Ishikawa (cell line): ENCODE results near the gene OR52E5.

ENCODE experiments used
- CEBPB ChIP-seq: IDR thresholded peaks from 2 replicates; pipeline ENCODE4 v1.6.1; 2012
- CREB1 ChIP-seq: IDR thresholded peaks from 2 replicates; pipeline ENCODE4 v1.6.1; 2012; ENCODE audit warnings: low read depth
- EGR1 ChIP-seq: IDR thresholded peaks from 2 replicates; pipeline ENCODE4 v1.6.1; 2012
- EP300 ChIP-seq: IDR thresholded peaks from 2 replicates; pipeline ENCODE4 v1.6.1; 2012; ENCODE audit warnings: borderline replicate concordance
- FOXM1 ChIP-seq: IDR thresholded peaks from 2 replicates; pipeline ENCODE4 v1.6.1; 2012; ENCODE audit warnings: low read depth, borderline replicate concordance
- NFIC ChIP-seq: IDR thresholded peaks from 2 replicates; pipeline ENCODE4 v1.6.1; 2012
- RAD21 ChIP-seq: IDR thresholded peaks from 2 replicates; pipeline ENCODE4 v1.6.1; 2012; ENCODE audit warnings: low read depth
- TAF1 ChIP-seq: IDR thresholded peaks from 2 replicates; pipeline ENCODE4 v1.6.1; 2012; ENCODE audit warnings: low read depth, mild to moderate bottlenecking
- TCF12 ChIP-seq: IDR thresholded peaks from 2 replicates; pipeline ENCODE4 v1.6.1; 2012; ENCODE audit warnings: low read depth
- TEAD4 ChIP-seq: IDR thresholded peaks from 2 replicates; pipeline ENCODE4 v1.6.1; 2012
- YY1 ChIP-seq: IDR thresholded peaks from 2 replicates; pipeline ENCODE4 v1.6.1; 2012; ENCODE audit warnings: low read depth
- ZBTB7A ChIP-seq: IDR thresholded peaks from 2 replicates; pipeline ENCODE4 v1.6.1; 2012; ENCODE audit warnings: low read depth
- TF ChIP-seq, protein P1 (sequence below): IDR thresholded peaks from 2 replicates; pipeline ENCODE4 v1.6.1; 2012
- TF ChIP-seq, protein P2 (sequence below): IDR thresholded peaks from 2 replicates; pipeline ENCODE4 v1.6.1; 2012
- TF ChIP-seq, protein P3 (sequence below): IDR thresholded peaks from 2 replicates; pipeline ENCODE4 v1.6.1; 2012; ENCODE audit warnings: low read depth, mild to moderate bottlenecking

The OR52E5 gene

DNA sequence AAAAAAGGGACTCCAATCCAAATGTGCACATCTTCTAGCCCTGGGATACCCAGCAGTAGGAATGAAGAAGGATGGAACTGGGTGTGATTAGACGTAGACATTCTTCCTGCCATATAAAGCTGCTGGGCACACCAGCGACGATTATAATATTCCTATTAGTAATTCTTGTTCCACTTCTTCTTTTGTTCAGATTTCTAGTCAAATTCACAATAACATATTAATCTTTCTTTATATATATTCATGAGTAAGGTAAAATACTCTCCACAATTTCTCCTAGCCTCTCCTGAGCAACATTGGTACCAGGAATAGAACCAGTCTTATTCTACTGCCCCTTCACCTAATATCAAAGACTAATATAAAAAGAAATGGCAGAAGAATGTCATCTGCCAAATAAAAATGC, 35.4 kb upstream of the OR52E5 start, which contains the start of gene OR52E8:
Gene OR52E8 (minus strand): TSS at position 101 of the 400 bp plus-strand sequence. CDS start 0 bp downstream, at position 101.
- TF ChIP-seq, protein P1, sequence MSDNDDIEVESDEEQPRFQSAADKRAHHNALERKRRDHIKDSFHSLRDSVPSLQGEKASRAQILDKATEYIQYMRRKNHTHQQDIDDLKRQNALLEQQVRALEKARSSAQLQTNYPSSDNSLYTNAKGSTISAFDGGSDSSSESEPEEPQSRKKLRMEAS: no peak
- TF ChIP-seq CEBPB (no peak), RAD21 (no peak), YY1 (no peak), EP300 (no peak)

DNA sequence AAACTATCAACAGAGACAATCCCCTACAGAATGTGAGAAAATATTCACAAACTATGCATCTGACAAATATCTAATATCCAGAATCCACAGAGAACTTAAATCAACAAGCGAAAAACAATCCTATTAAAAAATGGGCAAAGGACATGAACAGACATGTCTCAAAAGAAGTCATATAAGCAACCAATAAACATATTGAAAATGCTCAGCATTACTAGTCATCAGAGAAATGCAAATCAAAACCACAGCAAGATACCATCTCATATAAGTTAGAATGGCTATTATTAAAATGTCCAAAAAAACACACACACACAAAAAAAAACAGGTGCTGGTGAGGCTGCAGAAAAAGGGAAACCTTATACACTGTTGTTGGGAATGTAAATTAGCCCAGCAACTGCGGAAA, 27.2 kb upstream of the OR52E5 start:
- TF ChIP-seq TCF12 (no peak), NFIC (no peak), YY1 (no peak), CEBPB (no peak)

DNA sequence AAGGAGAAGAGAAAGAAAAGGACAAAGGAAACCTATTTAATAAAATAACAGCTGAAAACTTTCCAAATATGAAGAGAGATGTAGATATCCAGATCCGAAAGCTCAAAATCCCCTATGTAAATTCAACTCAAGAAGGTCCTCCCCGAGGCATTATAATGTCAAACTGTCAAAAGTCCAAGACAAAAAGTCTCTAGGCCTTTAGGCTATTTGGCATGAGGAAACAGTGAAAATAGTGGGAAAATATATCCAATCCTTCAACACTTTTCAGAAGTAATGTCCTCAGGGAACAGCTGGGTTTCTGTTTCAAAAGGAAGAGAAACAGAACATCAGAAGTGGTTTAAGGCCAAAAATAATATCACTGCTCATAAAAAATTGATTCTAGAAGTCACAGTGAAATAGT, 14.4 kb upstream of the OR52E5 start:
- no peak for TF ChIP-seq CREB1
- no peak for TF ChIP-seq RAD21
- TF ChIP-seq ZBTB7A: no peak
- no peak for TF ChIP-seq YY1
- no peak for TF ChIP-seq FOXM1
- TF ChIP-seq EP300: no peak
- TF ChIP-seq EGR1: no peak
- TF ChIP-seq, protein P1: no peak

DNA sequence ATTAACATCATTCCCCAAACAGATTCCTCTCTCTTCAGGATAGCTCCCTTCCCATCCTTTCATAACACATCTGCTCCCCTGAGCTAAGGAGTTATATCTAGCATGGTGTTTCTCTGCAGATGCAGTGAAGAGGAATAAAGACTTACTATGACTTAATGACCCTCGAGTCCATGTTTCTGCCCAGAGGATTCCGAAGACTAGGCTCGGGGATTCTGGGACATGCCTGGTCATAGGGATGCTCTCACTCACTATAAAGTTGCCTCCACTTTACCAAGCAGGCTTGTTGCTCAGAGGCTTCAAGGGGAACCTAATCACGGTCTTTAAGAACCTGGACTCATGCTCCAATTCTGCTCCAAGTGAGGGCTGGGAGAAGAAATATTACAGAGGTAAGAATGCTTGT, 12.7 kb upstream of the OR52E5 start, which contains the start of gene OR52E4:
Gene OR52E4 (plus strand): TSS at position 301 of the 400 bp plus-strand sequence. CDS start 3,664 bp downstream, outside the sequence.
- TF ChIP-seq YY1 (no peak), TCF12 (no peak), NFIC (no peak), TEAD4 (no peak), EP300 (no peak), TAF1 (no peak), ZBTB7A (no peak), FOXM1 (no peak), EGR1 (no peak), RAD21 (no peak), CREB1 (no peak), CEBPB (no peak)
- TF ChIP-seq, protein P2, sequence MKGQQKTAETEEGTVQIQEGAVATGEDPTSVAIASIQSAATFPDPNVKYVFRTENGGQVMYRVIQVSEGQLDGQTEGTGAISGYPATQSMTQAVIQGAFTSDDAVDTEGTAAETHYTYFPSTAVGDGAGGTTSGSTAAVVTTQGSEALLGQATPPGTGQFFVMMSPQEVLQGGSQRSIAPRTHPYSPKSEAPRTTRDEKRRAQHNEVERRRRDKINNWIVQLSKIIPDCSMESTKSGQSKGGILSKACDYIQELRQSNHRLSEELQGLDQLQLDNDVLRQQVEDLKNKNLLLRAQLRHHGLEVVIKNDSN: no peak
- TF ChIP-seq, protein P3, sequence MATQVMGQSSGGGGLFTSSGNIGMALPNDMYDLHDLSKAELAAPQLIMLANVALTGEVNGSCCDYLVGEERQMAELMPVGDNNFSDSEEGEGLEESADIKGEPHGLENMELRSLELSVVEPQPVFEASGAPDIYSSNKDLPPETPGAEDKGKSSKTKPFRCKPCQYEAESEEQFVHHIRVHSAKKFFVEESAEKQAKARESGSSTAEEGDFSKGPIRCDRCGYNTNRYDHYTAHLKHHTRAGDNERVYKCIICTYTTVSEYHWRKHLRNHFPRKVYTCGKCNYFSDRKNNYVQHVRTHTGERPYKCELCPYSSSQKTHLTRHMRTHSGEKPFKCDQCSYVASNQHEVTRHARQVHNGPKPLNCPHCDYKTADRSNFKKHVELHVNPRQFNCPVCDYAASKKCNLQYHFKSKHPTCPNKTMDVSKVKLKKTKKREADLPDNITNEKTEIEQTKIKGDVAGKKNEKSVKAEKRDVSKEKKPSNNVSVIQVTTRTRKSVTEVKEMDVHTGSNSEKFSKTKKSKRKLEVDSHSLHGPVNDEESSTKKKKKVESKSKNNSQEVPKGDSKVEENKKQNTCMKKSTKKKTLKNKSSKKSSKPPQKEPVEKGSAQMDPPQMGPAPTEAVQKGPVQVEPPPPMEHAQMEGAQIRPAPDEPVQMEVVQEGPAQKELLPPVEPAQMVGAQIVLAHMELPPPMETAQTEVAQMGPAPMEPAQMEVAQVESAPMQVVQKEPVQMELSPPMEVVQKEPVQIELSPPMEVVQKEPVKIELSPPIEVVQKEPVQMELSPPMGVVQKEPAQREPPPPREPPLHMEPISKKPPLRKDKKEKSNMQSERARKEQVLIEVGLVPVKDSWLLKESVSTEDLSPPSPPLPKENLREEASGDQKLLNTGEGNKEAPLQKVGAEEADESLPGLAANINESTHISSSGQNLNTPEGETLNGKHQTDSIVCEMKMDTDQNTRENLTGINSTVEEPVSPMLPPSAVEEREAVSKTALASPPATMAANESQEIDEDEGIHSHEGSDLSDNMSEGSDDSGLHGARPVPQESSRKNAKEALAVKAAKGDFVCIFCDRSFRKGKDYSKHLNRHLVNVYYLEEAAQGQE: no peak
- TF ChIP-seq, protein P1: no peak

DNA sequence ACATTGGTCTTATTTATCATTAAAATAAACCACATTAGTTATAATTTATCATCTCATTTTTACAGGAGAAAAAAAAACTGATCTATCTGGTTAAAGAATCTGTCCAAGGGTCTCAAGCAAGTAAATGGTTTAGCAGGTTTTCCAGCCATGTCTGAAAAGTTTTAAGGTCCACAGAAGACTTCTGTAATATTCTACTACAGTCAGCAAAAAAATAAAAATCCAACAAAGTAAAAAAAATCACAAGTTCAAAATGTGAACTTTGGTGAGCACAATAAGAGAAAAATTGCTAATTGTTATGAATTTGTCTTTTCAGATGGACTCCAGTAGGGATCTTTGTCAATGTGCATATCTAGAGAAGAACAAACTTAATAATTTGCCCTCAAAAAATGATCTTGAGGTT, 11.3 kb upstream of the OR52E5 start:
- TF ChIP-seq EGR1: no peak
- TF ChIP-seq EP300: no peak
- no peak for TF ChIP-seq TEAD4
- no peak for TF ChIP-seq TAF1
- TF ChIP-seq ZBTB7A: no peak
- TF ChIP-seq RAD21: no peak
- TF ChIP-seq NFIC: no peak
- no peak for TF ChIP-seq CREB1
- TF ChIP-seq TCF12: no peak
- TF ChIP-seq, protein P3: no peak
- TF ChIP-seq, protein P2: no peak
- TF ChIP-seq CEBPB: no peak
- no peak for TF ChIP-seq YY1
- TF ChIP-seq, protein P1: no peak
- no peak for TF ChIP-seq FOXM1

DNA sequence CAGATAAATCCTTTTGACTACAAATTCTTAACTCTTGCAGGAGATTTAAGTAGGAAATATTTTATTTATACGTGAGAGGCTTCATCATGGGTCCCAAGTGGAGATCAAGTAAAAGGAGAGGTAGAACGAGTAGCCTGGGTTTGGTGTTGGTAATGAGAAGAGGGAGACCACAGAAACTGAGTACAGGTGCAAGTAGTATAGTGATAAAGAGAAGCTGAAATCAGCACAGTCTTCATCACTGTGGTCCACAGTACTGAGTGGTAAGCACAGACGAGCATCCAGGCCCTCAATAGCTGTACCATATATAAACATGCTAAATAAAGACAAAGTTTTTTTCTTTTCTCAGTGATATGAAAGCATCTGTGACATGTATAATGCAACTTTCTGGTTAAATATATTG, 5.8 kb upstream of the OR52E5 start:
- TF ChIP-seq, protein P2: no peak
- no peak for TF ChIP-seq EGR1
- no peak for TF ChIP-seq TEAD4
- no peak for TF ChIP-seq CREB1
- TF ChIP-seq, protein P1: no peak
- TF ChIP-seq, protein P3: no peak
- TF ChIP-seq ZBTB7A: no peak
- TF ChIP-seq TCF12: no peak
- no peak for TF ChIP-seq TAF1
- no peak for TF ChIP-seq NFIC
- no peak for TF ChIP-seq EP300
- no peak for TF ChIP-seq RAD21
